Mucosa of stomach (tissue), 1 donor: ENCODE measurements around the gene APOH.
"Not testable (repeated sequence)": the region's sequence is repeated elsewhere in the genome, so short reads cannot be mapped to it uniquely, and the experiment has no call there.

Source experiments
- H3K27me3 ChIP-seq: one replicate; pipeline ENCODE4 v1.7.0; 2013; ENCODE audit warnings: mild to moderate bottlenecking, low read length; ENCODE audit not compliant: control insufficient read depth, insufficient read depth
- H3K36me3 ChIP-seq: one replicate; pipeline ENCODE4 v1.7.0; 2013; ENCODE audit warnings: low read length; ENCODE audit not compliant: control insufficient read depth, insufficient read depth
- H3K4me1 ChIP-seq: one replicate; pipeline ENCODE4 v1.7.0; 2013; ENCODE audit warnings: mild to moderate bottlenecking, low read length; ENCODE audit not compliant: control insufficient read depth, insufficient read depth
- H3K4me3 ChIP-seq: one replicate; pipeline ENCODE4 v1.7.0; 2013; ENCODE audit warnings: low read length
- H3K9ac ChIP-seq: one replicate; pipeline ENCODE4 v1.7.0; 2013; ENCODE audit warnings: mild to moderate bottlenecking, low read length, moderate library complexity
- H3K9me3 ChIP-seq: one replicate; pipeline ENCODE4 v1.7.0; 2013; ENCODE audit warnings: mild to moderate bottlenecking, low read length, moderate library complexity; ENCODE audit not compliant: control insufficient read depth
- donor health status: Pancreatic carcinoma.

The APOH gene

GRCh38 chr17:66260688-66261087, 31.5 kb upstream of the APOH start:
- Histone ChIP-seq H3K9ac (no peak overlapping the region), H3K4me1 (no peaks in the 10 kb centered on the region), H3K4me3 (no peak overlapping the region), H3K27me3 (no peaks in the 10 kb centered on the region), H3K9me3 (no peaks in the 10 kb centered on the region), H3K36me3 (no peaks in the 10 kb centered on the region)

- Histone ChIP-seq H3K36me3 (no peaks in the 10 kb centered on the region), H3K9ac (no peak overlapping the region), H3K4me3 (no peak overlapping the region), H3K27me3 (no peaks in the 10 kb centered on the region), H3K4me1 (no peaks in the 10 kb centered on the region), H3K9me3 (no peaks in the 10 kb centered on the region)
Measured at GRCh38 chr17:66260275-66260674, 31.1 kb upstream of the APOH start.

GRCh38 chr17:66255527-66255971, 26.3 kb upstream of the APOH start:
- Histone ChIP-seq H3K4me3 (no peak overlapping the region), H3K9me3 (no peaks in the 10 kb centered on the region), H3K27me3 (no peaks in the 10 kb centered on the region), H3K9ac (no peak overlapping the region), H3K36me3 (no peaks in the 10 kb centered on the region), H3K4me1 (no peaks in the 10 kb centered on the region)

- Histone ChIP-seq H3K4me1 (no peaks in the 10 kb centered on the region), H3K9me3 (no peaks in the 10 kb centered on the region), H3K9ac (no peak overlapping the region), H3K4me3 (no peak overlapping the region), H3K36me3 (no peaks in the 10 kb centered on the region), H3K27me3 (no peaks in the 10 kb centered on the region)
Measured at GRCh38 chr17:66255112-66255511, 25.9 kb upstream of the APOH start.

GRCh38 chr17:66253458-66253857, 24.2 kb upstream of the APOH start:
- H3K9ac ChIP-seq, H3K9me3 ChIP-seq, H3K27me3 ChIP-seq, H3K4me1 ChIP-seq, H3K36me3 ChIP-seq, H3K4me3 ChIP-seq: not testable (repeated sequence)

- Histone ChIP-seq H3K9me3 (no peaks in the 10 kb centered on the region), H3K9ac (no peak overlapping the region), H3K36me3 (no peaks in the 10 kb centered on the region), H3K4me3 (no peak overlapping the region), H3K27me3 (no peaks in the 10 kb centered on the region), H3K4me1 (no peaks in the 10 kb centered on the region)
Measured at GRCh38 chr17:66250686-66251085, 21.5 kb upstream of the APOH start.

DNA sequence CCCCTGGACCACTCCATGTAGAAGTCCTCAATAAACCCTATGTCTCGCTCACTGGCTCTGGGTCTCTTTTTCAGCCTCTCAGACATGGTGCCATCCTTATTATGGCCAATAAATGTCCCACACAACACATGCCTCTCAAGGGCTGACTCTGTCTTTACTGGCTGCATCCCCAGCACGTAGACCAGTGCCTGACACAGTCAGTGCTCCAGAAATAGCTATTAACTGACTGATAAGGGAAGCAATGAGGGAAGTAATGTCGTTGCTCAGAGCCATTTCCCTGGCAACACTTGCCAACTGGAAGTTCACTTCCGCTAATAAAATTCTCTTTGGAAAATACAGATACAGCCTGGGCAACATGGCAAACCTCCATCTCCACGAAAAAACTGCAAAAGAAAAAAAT, 19.1 kb upstream of the APOH start:
- Histone ChIP-seq H3K4me1 (no peaks in the 10 kb centered on the region), H3K4me3 (no peak overlapping the region), H3K9me3 (no peaks in the 10 kb centered on the region), H3K36me3 (no peaks in the 10 kb centered on the region), H3K9ac (no peak overlapping the region), H3K27me3 (no peaks in the 10 kb centered on the region)

- no peak overlapping the region for H3K4me3 ChIP-seq
- H3K9ac ChIP-seq: no peak overlapping the region
- H3K36me3 ChIP-seq: no peaks in the 10 kb centered on the region
- no peaks in the 10 kb centered on the region for H3K27me3 ChIP-seq
- H3K9me3 ChIP-seq: no peaks in the 10 kb centered on the region
- H3K4me1 ChIP-seq: no peaks in the 10 kb centered on the region
Measured at GRCh38 chr17:66241839-66242238, 12.6 kb upstream of the APOH start.

- H3K36me3 ChIP-seq: no peaks in the 10 kb centered on the region
- no peak overlapping the region for H3K9ac ChIP-seq
- no peaks in the 10 kb centered on the region for H3K4me1 ChIP-seq
- H3K9me3 ChIP-seq: no peaks in the 10 kb centered on the region
- H3K4me3 ChIP-seq: no peak overlapping the region
- no peaks in the 10 kb centered on the region for H3K27me3 ChIP-seq
Measured at GRCh38 chr17:66240630-66241029, 11.4 kb upstream of the APOH start.

GRCh38 chr17:66240013-66240412, 10.8 kb upstream of the APOH start:
- Histone ChIP-seq H3K27me3 (no peaks in the 10 kb centered on the region), H3K36me3 (no peaks in the 10 kb centered on the region), H3K9me3 (no peaks in the 10 kb centered on the region), H3K4me1 (no peaks in the 10 kb centered on the region), H3K4me3 (no peak overlapping the region), H3K9ac (no peak overlapping the region)

- Histone ChIP-seq H3K27me3 (no peaks in the 10 kb centered on the region), H3K9me3 (no peaks in the 10 kb centered on the region), H3K36me3 (no peaks in the 10 kb centered on the region), H3K9ac (no peak overlapping the region), H3K4me3 (no peak overlapping the region), H3K4me1 (no peaks in the 10 kb centered on the region)
Measured at GRCh38 chr17:66235377-66235994, 6.3 kb upstream of the APOH start.

- Histone ChIP-seq H3K4me1 (no peaks in the 10 kb centered on the region), H3K9me3 (no peaks in the 10 kb centered on the region), H3K27me3 (no peaks in the 10 kb centered on the region), H3K36me3 (no peaks in the 10 kb centered on the region), H3K4me3 (no peak overlapping the region), H3K9ac (no peak overlapping the region)
Measured at GRCh38 chr17:66234611-66235010, 5.4 kb upstream of the APOH start.
